ENCODE results near the gene TRABD2B.

Gene TRABD2B

DNA sequence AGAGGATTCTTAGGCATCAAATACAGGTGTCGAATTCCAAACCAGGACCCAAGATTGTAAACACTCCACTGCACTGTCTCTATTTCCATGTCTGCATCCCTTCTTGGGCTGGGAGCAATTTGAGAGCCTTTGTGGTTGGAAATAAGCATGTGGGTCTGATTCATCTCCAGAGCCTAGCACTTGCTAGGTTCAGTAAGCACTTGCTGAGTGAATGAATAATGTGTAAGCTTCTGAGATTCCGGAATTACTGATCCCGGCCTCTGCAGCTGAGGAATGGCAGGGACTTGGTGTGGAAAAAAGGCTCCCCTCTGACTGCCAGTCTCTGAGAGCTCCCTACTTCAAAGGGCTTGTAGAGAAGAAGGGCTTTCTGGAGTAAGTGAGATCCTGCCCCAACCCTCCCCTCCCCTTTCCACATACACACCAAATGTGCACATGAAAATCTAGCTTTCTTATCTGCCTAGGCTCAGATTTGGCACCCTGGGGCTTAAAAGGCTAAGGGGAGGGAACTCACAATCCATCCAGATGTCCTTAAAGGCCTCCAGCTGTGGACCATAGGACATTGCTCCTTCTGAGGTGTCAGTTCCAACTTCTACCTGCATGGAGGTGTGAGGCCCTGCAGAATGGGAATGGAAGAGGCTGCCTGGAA is 39.6 kb upstream of the TRABD2B start:
- no peak overlapping the region for H3K27ac ChIP-seq
- TF ChIP-seq CTCF (IDR thresholded peaks at IDR 0.05) (no peak), ZFX (IDR thresholded peaks at IDR 0.05; ENCODE audit: borderline replicate concordance) (no peak)

- no peak for TF ChIP-seq ZFX (IDR thresholded peaks at IDR 0.05; ENCODE audit: borderline replicate concordance)
- TF ChIP-seq CTCF (IDR thresholded peaks at IDR 0.05), result no peak
- no peak overlapping the region for H3K27ac ChIP-seq
These were observed 38.4 kb upstream of the TRABD2B start for GRCh38 chr1:48035371-48036141.

- TF ChIP-seq ZFX (IDR thresholded peaks at IDR 0.05; ENCODE audit: borderline replicate concordance) (no peak), CTCF (IDR thresholded peaks at IDR 0.05) (no peak)
- H3K27ac ChIP-seq, result no peak overlapping the region
These were observed 36.4 kb upstream of the TRABD2B start for GRCh38 chr1:48033495-48034045.

DNA sequence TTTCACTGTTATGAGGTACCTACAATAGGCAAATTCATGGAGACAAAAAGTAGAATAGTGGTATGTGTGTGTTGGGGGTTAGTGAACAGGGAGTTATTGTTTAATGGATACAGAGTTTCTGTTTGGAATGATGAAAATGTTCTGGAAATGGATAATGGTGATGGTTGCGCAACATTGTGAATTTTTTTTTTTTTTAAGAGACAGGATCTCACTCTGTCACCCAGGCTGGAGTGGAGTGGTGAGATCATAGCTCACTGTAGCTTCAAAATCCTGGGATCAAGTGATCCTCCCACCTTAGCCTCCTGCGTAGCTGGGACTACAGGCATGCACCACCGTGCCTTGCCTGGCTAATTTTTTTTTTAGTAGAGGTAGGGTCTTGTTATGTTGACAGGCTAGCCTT is 34.5 kb upstream of the TRABD2B start:
- H3K27ac ChIP-seq, result no peak overlapping the region
- TF ChIP-seq CTCF (IDR thresholded peaks at IDR 0.05), result no peak
- no peak for TF ChIP-seq ZFX (IDR thresholded peaks at IDR 0.05; ENCODE audit: borderline replicate concordance)

- H3K27ac ChIP-seq, result no peak overlapping the region
- TF ChIP-seq ZFX (IDR thresholded peaks at IDR 0.05; ENCODE audit: borderline replicate concordance) (no peak), CTCF (IDR thresholded peaks at IDR 0.05) (no peak)
These were observed 33.6 kb upstream of the TRABD2B start for GRCh38 chr1:48030696-48031365.

DNA sequence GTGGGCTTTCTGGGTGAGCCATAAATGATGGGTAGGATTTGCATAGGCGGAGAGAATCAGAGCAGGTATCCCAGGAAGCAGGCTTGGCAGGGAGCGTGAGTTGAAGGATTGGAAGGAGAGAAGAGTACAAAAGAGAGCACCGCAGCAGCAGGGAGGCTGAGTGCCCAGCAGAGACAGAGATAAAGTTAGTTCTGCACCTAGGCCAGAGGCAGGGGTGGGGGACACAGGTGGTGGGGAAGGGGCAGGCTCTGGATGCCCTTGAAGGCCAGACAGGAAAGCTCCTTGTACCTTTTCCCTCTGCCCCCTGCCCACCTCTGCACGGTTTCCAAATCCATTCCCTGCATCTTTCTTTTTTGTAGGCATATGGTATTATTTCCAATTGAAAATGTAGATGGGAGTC is 33.0 kb upstream of the TRABD2B start:
- H3K27ac ChIP-seq, result no peak overlapping the region
- TF ChIP-seq ZFX (IDR thresholded peaks at IDR 0.05; ENCODE audit: borderline replicate concordance) (no peak), CTCF (IDR thresholded peaks at IDR 0.05) (no peak)
